MM.1S (cell line): ENCODE results near the gene PCDHA2.
"Not testable (repeated sequence)": the region's sequence is repeated elsewhere in the genome, so short reads cannot be mapped to it uniquely, and the experiment has no call there.

Experiments used
- EZH2phosphoT487 ChIP-seq: fragments of 300-600 bp; sonication (generic); IDR thresholded peaks from 2 replicates; pipeline ENCODE4 v1.6.1; 2018; ENCODE audit warnings: antibody characterized with exemption, low read length
- TF ChIP-seq, protein P1 (sequence below): fragments of 300-600 bp; sonication (generic); IDR thresholded peaks from 2 replicates; pipeline ENCODE4 v1.5.1; 2016; ENCODE audit warnings: antibody characterized with exemption, low read length, mixed read lengths

DNA sequence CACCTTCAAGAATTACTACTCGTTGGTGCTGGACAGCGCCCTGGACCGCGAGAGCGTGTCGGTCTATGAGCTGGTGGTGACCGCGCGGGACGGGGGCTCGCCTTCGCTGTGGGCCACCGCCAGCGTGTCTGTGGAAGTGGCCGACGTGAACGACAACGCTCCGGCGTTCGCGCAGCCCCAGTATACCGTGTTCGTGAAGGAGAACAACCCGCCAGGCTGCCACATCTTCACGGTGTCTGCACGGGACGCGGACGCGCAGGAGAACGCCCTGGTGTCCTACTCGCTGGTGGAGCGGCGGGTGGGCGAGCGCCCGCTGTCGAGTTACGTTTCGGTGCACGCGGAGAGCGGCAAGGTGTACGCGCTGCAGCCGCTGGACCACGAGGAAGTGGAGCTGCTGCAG lies 28.3 kb downstream of the PCDHA2 start:
- TF ChIP-seq, protein P1, sequence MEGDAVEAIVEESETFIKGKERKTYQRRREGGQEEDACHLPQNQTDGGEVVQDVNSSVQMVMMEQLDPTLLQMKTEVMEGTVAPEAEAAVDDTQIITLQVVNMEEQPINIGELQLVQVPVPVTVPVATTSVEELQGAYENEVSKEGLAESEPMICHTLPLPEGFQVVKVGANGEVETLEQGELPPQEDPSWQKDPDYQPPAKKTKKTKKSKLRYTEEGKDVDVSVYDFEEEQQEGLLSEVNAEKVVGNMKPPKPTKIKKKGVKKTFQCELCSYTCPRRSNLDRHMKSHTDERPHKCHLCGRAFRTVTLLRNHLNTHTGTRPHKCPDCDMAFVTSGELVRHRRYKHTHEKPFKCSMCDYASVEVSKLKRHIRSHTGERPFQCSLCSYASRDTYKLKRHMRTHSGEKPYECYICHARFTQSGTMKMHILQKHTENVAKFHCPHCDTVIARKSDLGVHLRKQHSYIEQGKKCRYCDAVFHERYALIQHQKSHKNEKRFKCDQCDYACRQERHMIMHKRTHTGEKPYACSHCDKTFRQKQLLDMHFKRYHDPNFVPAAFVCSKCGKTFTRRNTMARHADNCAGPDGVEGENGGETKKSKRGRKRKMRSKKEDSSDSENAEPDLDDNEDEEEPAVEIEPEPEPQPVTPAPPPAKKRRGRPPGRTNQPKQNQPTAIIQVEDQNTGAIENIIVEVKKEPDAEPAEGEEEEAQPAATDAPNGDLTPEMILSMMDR = not testable (repeated sequence)
- not testable (repeated sequence) for TF ChIP-seq EZH2phosphoT487
